ENCODE measurements around the gene WASL. TPM values are rescaled to one million over a fixed set of nuclear protein-coding genes. Genes with fewer than 3 reads are reported as not detected.

Gene WASL
- total RNA-seq, 4 donors from 2014 or later, result 36.0 to 51.5 (median 38.5) TPM

DNA sequence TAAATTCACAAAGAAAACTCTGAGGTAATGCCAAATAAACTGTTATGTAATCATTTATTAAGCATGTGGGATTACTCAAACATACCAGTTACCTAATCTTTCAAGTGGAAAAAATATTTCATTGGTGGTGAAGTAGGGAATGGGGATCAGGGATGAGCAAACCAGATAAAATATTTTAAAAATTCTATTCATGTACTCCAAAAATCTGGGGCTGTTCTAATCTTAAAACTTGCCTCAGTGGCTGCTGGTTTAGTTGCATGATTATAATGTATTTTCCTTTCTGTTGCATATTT lies 73.7 kb downstream of the WASL start:
- H3K27ac ChIP-seq (replicated peaks in 1 of 4), result peak overlapping the region in 2 of 4 donors; percentile 12 to 20
- peaks cover 18 to 28% (median 22%) of the 10 kb centered on the region in 4 donors for H3K4me1 ChIP-seq
- H3K4me3 ChIP-seq, result no peak overlapping the region
- intact Hi-C loops (cut with DNase I), result no loop called here
- H3K36me3 ChIP-seq, result no peaks in the 10 kb centered on the region
- no peak for DNase-seq (ENCODE audit: extremely low spot score)
- no peaks in the 10 kb centered on the region for H3K9me3 ChIP-seq
- no peaks in the 10 kb centered on the region for H3K27me3 ChIP-seq
- TF ChIP-seq POLR2A (IDR thresholded peaks at IDR 0.05; ENCODE audit: low read depth), result no peak
- TF ChIP-seq EP300 (IDR thresholded peaks at IDR 0.05), result no peak
- TF ChIP-seq POLR2AphosphoS5 (IDR thresholded peaks at IDR 0.05), result no peak
- TF ChIP-seq, protein P1, sequence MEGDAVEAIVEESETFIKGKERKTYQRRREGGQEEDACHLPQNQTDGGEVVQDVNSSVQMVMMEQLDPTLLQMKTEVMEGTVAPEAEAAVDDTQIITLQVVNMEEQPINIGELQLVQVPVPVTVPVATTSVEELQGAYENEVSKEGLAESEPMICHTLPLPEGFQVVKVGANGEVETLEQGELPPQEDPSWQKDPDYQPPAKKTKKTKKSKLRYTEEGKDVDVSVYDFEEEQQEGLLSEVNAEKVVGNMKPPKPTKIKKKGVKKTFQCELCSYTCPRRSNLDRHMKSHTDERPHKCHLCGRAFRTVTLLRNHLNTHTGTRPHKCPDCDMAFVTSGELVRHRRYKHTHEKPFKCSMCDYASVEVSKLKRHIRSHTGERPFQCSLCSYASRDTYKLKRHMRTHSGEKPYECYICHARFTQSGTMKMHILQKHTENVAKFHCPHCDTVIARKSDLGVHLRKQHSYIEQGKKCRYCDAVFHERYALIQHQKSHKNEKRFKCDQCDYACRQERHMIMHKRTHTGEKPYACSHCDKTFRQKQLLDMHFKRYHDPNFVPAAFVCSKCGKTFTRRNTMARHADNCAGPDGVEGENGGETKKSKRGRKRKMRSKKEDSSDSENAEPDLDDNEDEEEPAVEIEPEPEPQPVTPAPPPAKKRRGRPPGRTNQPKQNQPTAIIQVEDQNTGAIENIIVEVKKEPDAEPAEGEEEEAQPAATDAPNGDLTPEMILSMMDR (IDR thresholded peaks at IDR 0.05), result no peak

DNA sequence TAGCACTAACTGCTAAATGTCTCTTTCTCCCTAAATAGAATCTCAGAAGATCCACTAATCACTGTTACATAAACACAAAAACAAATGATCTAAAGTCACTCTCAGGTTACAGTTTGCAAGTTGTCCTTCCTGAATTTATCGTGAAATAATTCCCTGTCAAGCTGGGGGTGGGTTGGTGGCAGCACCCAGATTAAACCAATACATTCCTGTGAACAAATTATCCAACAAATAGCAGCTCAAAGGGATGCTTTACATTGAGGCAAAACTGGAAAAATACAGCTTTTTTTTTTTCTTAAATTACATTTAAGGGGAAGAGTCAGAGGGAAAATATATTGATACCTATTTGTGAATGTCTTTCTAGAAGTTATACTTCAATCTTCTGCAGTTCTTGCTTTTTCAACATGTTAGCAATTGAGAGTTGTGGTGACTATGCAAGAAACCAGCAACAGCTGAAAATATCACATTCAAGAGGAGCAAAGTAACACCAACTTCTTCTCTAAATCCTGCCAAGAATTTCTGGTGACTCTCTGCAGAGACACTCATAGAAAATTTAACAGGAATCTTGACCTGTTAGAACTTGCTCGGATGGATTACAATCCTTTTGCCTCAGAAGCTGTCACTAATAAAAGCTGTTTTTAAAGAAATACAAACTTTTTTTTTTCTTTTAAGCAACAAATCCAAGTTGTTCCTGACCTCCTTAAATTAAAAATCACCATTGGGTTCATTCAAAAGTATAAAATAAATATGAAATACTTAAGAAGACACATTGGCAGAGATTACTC lies 74.2 kb downstream of the WASL start:
- intact Hi-C loops (cut with DNase I), result no loop called here
- Histone ChIP-seq H3K27ac (replicated peaks in 1 of 4) (peak overlapping the region in 3 of 4 donors; percentile 11 to 20 (median 12)), H3K27me3 (no peaks in the 10 kb centered on the region), H3K9me3 (no peaks in the 10 kb centered on the region), H3K4me1 (peaks cover 18 to 28% (median 22%) of the 10 kb centered on the region in 4 donors), H3K4me3 (no peak overlapping the region), H3K36me3 (no peaks in the 10 kb centered on the region)
- WGBS, result 42% methylated on average over 2 of the region's 2 CpGs
- TF ChIP-seq POLR2A (IDR thresholded peaks at IDR 0.05; ENCODE audit: low read depth), result no peak
- no peak for TF ChIP-seq EP300 (IDR thresholded peaks at IDR 0.05)
- TF ChIP-seq, protein P1 (IDR thresholded peaks at IDR 0.05), result no peak
- no peak for TF ChIP-seq POLR2AphosphoS5 (IDR thresholded peaks at IDR 0.05)
- no peak for DNase-seq (ENCODE audit: extremely low spot score)

DNA sequence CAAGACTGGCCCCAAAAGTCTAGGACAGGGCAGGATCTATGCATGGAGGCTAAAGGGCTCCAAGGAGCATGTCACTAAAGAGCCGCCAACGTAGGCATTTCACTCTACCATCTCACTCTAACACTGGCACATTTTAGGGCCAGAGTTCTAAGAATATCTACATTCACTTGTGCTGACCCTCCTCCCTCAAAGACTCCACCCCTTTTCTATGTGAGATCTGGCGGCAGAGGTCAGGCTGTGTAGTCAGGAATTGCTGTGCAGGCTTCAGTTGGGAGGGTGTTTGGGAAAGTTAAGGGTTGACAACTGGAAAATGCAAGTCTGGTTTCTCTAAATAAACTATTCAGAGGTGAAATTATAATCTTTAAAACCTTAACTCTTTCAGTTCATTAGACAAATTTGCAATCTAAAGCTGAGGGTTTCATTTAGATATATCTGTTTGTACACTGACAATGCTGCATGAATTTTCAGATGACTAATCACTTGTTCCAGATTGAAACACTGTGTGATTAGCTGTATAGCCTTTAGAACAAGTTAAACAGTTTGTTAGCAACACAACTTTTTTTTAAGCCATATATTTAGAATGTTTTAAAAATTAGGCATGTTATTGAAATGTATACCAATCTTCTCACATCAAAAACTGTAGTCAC lies 74.9 kb downstream of the WASL start:
- TF ChIP-seq POLR2A (IDR thresholded peaks at IDR 0.05; ENCODE audit: low read depth) (no peak), EP300 (IDR thresholded peaks at IDR 0.05) (no peak), POLR2AphosphoS5 (IDR thresholded peaks at IDR 0.05) (no peak)
- TF ChIP-seq, protein P1 (IDR thresholded peaks at IDR 0.05), result no peak
- intact Hi-C loops (cut with DNase I), result no loop called here
- H3K27me3 ChIP-seq, result no peaks in the 10 kb centered on the region

DNA sequence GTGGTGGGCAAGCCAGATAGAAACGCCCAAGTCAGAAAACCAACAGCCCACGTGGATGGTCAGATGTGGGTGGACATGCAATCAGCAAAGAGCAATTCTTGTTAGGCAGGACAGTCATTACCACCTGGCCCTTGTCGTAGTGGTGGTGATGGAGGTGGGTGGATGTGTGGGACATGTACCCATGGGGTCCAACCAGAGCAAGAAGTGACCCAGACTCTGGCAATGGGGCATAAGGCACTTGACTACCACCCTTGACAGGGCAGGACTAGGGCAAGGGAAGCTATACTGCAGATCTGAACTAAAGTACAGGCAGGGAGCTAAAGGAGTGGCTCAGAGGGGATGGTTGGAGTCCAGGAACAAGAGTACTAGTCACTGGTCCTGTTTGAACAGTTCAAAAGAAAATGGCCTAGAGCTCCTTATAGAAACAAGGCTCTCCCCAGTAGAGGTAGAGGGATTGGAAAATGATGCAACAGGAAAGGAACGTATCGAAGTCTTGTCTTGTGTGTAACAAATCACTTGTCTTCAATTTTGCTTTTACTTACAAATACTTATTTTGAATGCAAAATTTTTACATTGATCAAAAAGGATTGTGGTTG lies 75.6 kb downstream of the WASL start:
- TF ChIP-seq POLR2AphosphoS5 (IDR thresholded peaks at IDR 0.05), result no peak
- TF ChIP-seq, protein P1 (IDR thresholded peaks at IDR 0.05), result no peak
- no peak for TF ChIP-seq POLR2A (IDR thresholded peaks at IDR 0.05; ENCODE audit: low read depth)
- TF ChIP-seq EP300 (IDR thresholded peaks at IDR 0.05), result no peak
- 95% methylated on average over 5 of the region's 5 CpGs for WGBS

More for the DNA sequence above, 74.9 kb downstream of the WASL start:
- DNase-seq (ENCODE audit: extremely low spot score), result no peak
- no peaks in the 10 kb centered on the region for H3K9me3 ChIP-seq
- peaks cover 18 to 24% (median 20%) of the 10 kb centered on the region in 4 donors for H3K4me1 ChIP-seq
- WGBS, result 91% methylated on average over 3 of the region's 3 CpGs
- peak overlapping the region in 1 of 4 donors; percentile 11 for H3K27ac ChIP-seq (replicated peaks in 1 of 4)
- no peak overlapping the region for H3K4me3 ChIP-seq
- no peaks in the 10 kb centered on the region for H3K36me3 ChIP-seq

More for the DNA sequence above, 75.6 kb downstream of the WASL start:
- Histone ChIP-seq H3K4me3 (no peak overlapping the region), H3K27me3 (no peaks in the 10 kb centered on the region), H3K36me3 (no peaks in the 10 kb centered on the region), H3K9me3 (no peaks in the 10 kb centered on the region), H3K4me1 (peaks cover 17 to 24% (median 19%) of the 10 kb centered on the region in 4 donors), H3K27ac (replicated peaks in 1 of 4) (no peak overlapping the region)
- DNase-seq (ENCODE audit: extremely low spot score), result no peak
- intact Hi-C loops (cut with DNase I), result no loop called here
